ENCODE measurements around the gene PMVK. TPM values are rescaled to one million over a fixed set of nuclear protein-coding genes. Genes with fewer than 3 reads are reported as not detected.

Gene PMVK
- total and polyA plus RNA-seq, 2 of the 8 experiments (the other 6 are each of a cell fraction or from before 2014, with no cell fraction given), result 23.8 to 26.5 TPM

DNA sequence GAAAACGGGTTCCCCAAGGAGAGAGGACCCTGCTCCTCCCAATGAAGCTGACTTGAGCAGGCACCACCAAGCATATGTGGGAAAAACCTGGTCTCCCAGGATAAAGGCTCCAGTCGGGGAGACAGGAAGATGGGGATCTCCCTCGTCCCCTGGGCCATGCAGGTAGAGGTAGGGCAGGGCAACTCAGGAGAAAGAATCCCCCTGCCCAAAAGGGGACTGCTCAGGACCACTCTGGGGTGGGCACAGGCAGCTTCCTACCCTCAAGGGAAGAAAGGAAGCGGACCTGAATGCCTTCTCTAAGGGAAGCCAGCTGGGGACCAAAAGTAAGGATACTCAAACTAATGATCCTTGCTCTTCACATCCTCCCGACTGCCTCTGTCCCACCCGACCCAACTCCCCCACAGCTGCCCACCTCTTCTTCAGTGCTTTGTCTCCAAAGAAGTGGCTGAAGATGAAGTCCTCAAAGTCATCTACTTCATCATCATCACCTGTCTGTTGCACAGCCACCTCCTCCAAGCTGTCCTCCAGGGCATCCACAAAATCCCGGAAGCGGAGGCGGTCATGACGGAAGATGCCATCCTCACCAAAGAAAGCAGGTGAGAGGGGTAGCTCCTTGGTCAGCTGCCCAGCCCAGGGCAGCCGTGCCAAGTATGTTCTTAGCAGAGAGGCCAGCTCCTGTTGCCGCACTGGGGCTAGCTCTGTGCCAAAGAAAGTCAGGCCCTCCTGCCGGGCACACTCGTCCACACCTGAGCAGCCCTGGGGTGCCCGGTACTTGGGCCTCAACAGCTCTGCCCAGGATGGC is 8.8 kb upstream of the PMVK start:
- Histone ChIP-seq H3K36me3 (ENCODE audit: control insufficient read depth in 2 of 4, insufficient read depth in 4 of 4, low read length in 3 of 4) (no peaks in the 10 kb centered on the region; a peak in 1 of 8 replicates), H4K8ac (ENCODE audit: extremely low read depth, insufficient read depth, low read length) (no peak overlapping the region), H3K9ac (replicated peaks in 1 of 4; ENCODE audit: extremely low read depth in 1 of 4, low read depth in 3 of 4, low read length in 3 of 4) (no peak overlapping the region), H3K14ac (ENCODE audit: insufficient read length) (no peak overlapping the region), H3K4me1 (replicated peaks in 1 of 4; ENCODE audit: control insufficient read depth in 3 of 4, insufficient read depth in 4 of 4, low read length in 3 of 4) (peaks cover 0 to 5% (median 2%) of the 10 kb centered on the region in 4 experiments; a peak in 5 of 7 replicates), H3K23ac (ENCODE audit: insufficient read length) (no peak overlapping the region), H2BK5ac (ENCODE audit: low read depth, low read length) (no peak overlapping the region), H2BK15ac (ENCODE audit: low read length) (no peak overlapping the region), H3K79me1 (ENCODE audit: low read depth, low read length) (no peaks in the 10 kb centered on the region), H3K9me3 (ENCODE audit: insufficient read depth in 2 of 2, low read depth in 1 of 2, low read length in 1 of 2) (no peaks in the 10 kb centered on the region), H2AFZ (ENCODE audit: low read length) (no peak overlapping the region), H3K27ac (ENCODE audit: low read depth, low read length) (no peak overlapping the region), H4K20me1 (replicated peaks in 1 of 2; ENCODE audit: control insufficient read depth in 1 of 2, insufficient read depth in 2 of 2, low read length in 2 of 2) (peaks cover 0 to 2% of the 10 kb centered on the region in 2 experiments), H4K5ac (ENCODE audit: insufficient read length, low read depth, low read length) (no peak overlapping the region), H3K56ac (replicated peaks; ENCODE audit: insufficient read length, low read depth, low read length) (no peak overlapping the region), H4K91ac (replicated peaks; ENCODE audit: insufficient read length, low read length) (no peak overlapping the region), H3K18ac (ENCODE audit: extremely low read depth, low read length) (no peak overlapping the region), H2BK12ac (ENCODE audit: low read depth, low read length) (no peak overlapping the region), H2BK120ac (replicated peaks; ENCODE audit: low read depth, low read length) (no peak overlapping the region), H3K4ac (replicated peaks; ENCODE audit: insufficient read length, low read depth, low read length) (no peak overlapping the region), H2AK5ac (ENCODE audit: low read depth, low read length) (no peak overlapping the region), H3K27me3 (replicated peaks in 1 of 4; ENCODE audit: control insufficient read depth in 3 of 4, extremely low read depth in 1 of 4, insufficient read depth in 3 of 4, low read length in 3 of 4) (no peaks in the 10 kb centered on the region), H3K79me2 (ENCODE audit: control insufficient read depth in 1 of 2, insufficient read depth in 2 of 2, low read length in 2 of 2) (no peaks in the 10 kb centered on the region), H3K23me2 (ENCODE audit: low read depth, low read length) (no peaks in the 10 kb centered on the region), H3K4me3 (ENCODE audit: extremely low read depth in 1 of 4, insufficient read depth in 2 of 4, low read depth in 3 of 4, low read length in 4 of 4) (no peak overlapping the region), H3K4me2 (ENCODE audit: insufficient read depth in 1 of 2, low read depth in 2 of 2, low read length in 2 of 2) (no peak overlapping the region), H2BK20ac (ENCODE audit: low read length) (no peak overlapping the region)
- DNase-seq (ENCODE audit: low read depth in 1 of 2, low spot score in 2 of 2) (no peak), FAIRE-seq (no peak)
- ChIA-PET POLR2A (ENCODE audit: partially characterized antibody) (interaction anchor here (0.6 to 6.0 kb wide), 6 partner anchors 8 to 27 kb away, joined by 3 to 22 read pairs (median 4); partner anchors contain the start of genes PMVK and PYGO2), CTCF (ENCODE audit: partially characterized antibody) (interaction anchor here (0.6 to 1.9 kb wide), 16 partner anchors 13 to 399 kb away, joined by 3 to 6 read pairs (median 3); partner anchors contain the start of gene SHC1)
- 94% methylated on average over 15 of the region's 15 CpGs; no CpG with 5 or more reads in 1 of the 2 experiments for WGBS, 2 experiments (ENCODE audit: extremely low coverage in 1 of 2, insufficient coverage in 1 of 2, insufficient read length in 1 of 2, insufficient replicate concordance in 2 of 2, low coverage in 1 of 2, low lambda C conversion rate in 2 of 2, missing lambda C conversion rate in 1 of 2)
- no peak for TF ChIP-seq CBX5 (IDR thresholded peaks at IDR 0.05; ENCODE audit: low read depth, low read length)
- no peak for TF ChIP-seq SIN3A (conservative IDR thresholded peaks at IDR 0.05 in 1 of 2, IDR thresholded peaks at IDR 0.05 in 1 of 2; ENCODE audit: low read depth in 1 of 2, low read length in 2 of 2)
- TF ChIP-seq EZH2 (IDR thresholded peaks at IDR 0.05; ENCODE audit: low read depth, low read length, severe bottlenecking), result no peak
- no peak for TF ChIP-seq CHD2 (IDR thresholded peaks at IDR 0.05; ENCODE audit: low read length)
- TF ChIP-seq MAFK (IDR thresholded peaks at IDR 0.05; ENCODE audit: low read depth, low read length), result no peak
- no peak for TF ChIP-seq YY1 (IDR thresholded peaks at IDR 0.05; ENCODE audit: low read depth, low read length)
- no peak for TF ChIP-seq CHD1 (IDR thresholded peaks at IDR 0.05; ENCODE audit: low read depth, low read length)
- TF ChIP-seq, protein P1, sequence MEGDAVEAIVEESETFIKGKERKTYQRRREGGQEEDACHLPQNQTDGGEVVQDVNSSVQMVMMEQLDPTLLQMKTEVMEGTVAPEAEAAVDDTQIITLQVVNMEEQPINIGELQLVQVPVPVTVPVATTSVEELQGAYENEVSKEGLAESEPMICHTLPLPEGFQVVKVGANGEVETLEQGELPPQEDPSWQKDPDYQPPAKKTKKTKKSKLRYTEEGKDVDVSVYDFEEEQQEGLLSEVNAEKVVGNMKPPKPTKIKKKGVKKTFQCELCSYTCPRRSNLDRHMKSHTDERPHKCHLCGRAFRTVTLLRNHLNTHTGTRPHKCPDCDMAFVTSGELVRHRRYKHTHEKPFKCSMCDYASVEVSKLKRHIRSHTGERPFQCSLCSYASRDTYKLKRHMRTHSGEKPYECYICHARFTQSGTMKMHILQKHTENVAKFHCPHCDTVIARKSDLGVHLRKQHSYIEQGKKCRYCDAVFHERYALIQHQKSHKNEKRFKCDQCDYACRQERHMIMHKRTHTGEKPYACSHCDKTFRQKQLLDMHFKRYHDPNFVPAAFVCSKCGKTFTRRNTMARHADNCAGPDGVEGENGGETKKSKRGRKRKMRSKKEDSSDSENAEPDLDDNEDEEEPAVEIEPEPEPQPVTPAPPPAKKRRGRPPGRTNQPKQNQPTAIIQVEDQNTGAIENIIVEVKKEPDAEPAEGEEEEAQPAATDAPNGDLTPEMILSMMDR (IDR thresholded peaks at IDR 0.05; ENCODE audit: control extremely low read depth in 1 of 3, insufficient read depth in 1 of 3, low read depth in 1 of 3, low read length in 3 of 3), result no peak
- no peak for TF ChIP-seq TEAD4 (IDR thresholded peaks at IDR 0.05; ENCODE audit: low read depth, low read length)
- no peak for TF ChIP-seq FOSL1 (IDR thresholded peaks at IDR 0.05; ENCODE audit: insufficient read depth, low read depth, low read length)

Measured in H1 (cell line).